Trophoblast cell (in vitro differentiated cells and primary cell): ENCODE results near the gene PSRC1.

ENCODE experiments used
- DNase-seq, 2 donors: peaks; one replicate each; pipeline ENCODE4 v3.0.0-alpha.2; 2016
- H2AFZ ChIP-seq: 2 replicates; pipeline ENCODE4 v1.6.1; 2013; ENCODE audit warnings: low read length, moderate library complexity, mild to moderate bottlenecking; ENCODE audit not compliant: insufficient read depth, poor library complexity
- H2AK5ac ChIP-seq: 2 replicates; pipeline ENCODE4 v1.6.1; 2013; ENCODE audit warnings: mild to moderate bottlenecking, low read length
- H2BK120ac ChIP-seq: 2 replicates; pipeline ENCODE4 v1.6.1; 2013; ENCODE audit warnings: low read length, mild to moderate bottlenecking, moderate library complexity; ENCODE audit not compliant: insufficient read depth, poor library complexity
- H2BK12ac ChIP-seq: 2 replicates; pipeline ENCODE4 v1.6.1; 2013; ENCODE audit warnings: mild to moderate bottlenecking, low read length, moderate library complexity
- H2BK5ac ChIP-seq: 2 replicates; pipeline ENCODE4 v1.6.1; 2013; ENCODE audit warnings: low read length, low read depth, moderate library complexity, mild to moderate bottlenecking; ENCODE audit not compliant: poor library complexity
- H3K14ac ChIP-seq: 2 replicates; pipeline ENCODE4 v1.6.1; 2013; ENCODE audit warnings: mild to moderate bottlenecking, low read length
- H3K18ac ChIP-seq: 2 replicates; pipeline ENCODE4 v1.6.1; 2013; ENCODE audit warnings: mild to moderate bottlenecking, low read length
- H3K23ac ChIP-seq: 2 replicates; pipeline ENCODE4 v1.6.1; 2013; ENCODE audit warnings: low read length
- H3K27ac ChIP-seq: 2 replicates; pipeline ENCODE4 v1.5.1; 2013; ENCODE audit warnings: low read depth, mild to moderate bottlenecking, inconsistent platforms, low read length, moderate library complexity
- H3K27me3 ChIP-seq: 2 replicates; pipeline ENCODE4 v1.6.1; 2013; ENCODE audit warnings: inconsistent platforms, mild to moderate bottlenecking, low read length, moderate library complexity; ENCODE audit not compliant: insufficient read depth
- H3K36me3 ChIP-seq, 2 experiments: 1 replicate in 1 of 2; 2 replicates in 1 of 2; pipeline ENCODE4 v1.6.1; 2013; ENCODE audit warnings: low read length in 2 of 2, mild to moderate bottlenecking in 2 of 2, moderate library complexity in 1 of 2; ENCODE audit not compliant: insufficient read depth in 2 of 2, control insufficient read depth in 1 of 2
- H3K4ac ChIP-seq: 2 replicates; pipeline ENCODE4 v1.6.1; 2013; ENCODE audit warnings: low read depth, mild to moderate bottlenecking, low read length, moderate library complexity
- H3K4me1 ChIP-seq, 2 experiments: 1 replicate in 1 of 2; 2 replicates in 1 of 2; pipeline ENCODE4 v1.6.1; 2013; ENCODE audit warnings: low read length in 2 of 2, mild to moderate bottlenecking in 2 of 2, moderate library complexity in 1 of 2; ENCODE audit not compliant: insufficient read depth in 2 of 2, control insufficient read depth in 1 of 2
- H3K4me2 ChIP-seq: 2 replicates; pipeline ENCODE4 v1.6.1; 2013; ENCODE audit warnings: inconsistent platforms, mild to moderate bottlenecking, low read length, moderate library complexity
- H3K4me3 ChIP-seq: 2 replicates; pipeline ENCODE4 v1.5.1; 2013; ENCODE audit warnings: mild to moderate bottlenecking, low read depth, low read length, inconsistent platforms
- H3K79me1 ChIP-seq: one replicate; pipeline ENCODE4 v1.6.1; 2013; ENCODE audit warnings: low read length
- H3K79me2 ChIP-seq: 2 replicates; pipeline ENCODE4 v1.6.1; 2013; ENCODE audit warnings: low read length, mild to moderate bottlenecking; ENCODE audit not compliant: control insufficient read depth, insufficient read depth, poor library complexity
- H3K9ac ChIP-seq: 2 replicates; pipeline ENCODE4 v1.6.1; 2013; ENCODE audit warnings: mild to moderate bottlenecking, low read length
- H3K9me3 ChIP-seq: 2 replicates; pipeline ENCODE4 v1.6.1; 2013; ENCODE audit warnings: low read depth, mild to moderate bottlenecking, control low read depth, inconsistent platforms, low read length; ENCODE audit not compliant: insufficient read depth
- H4K12ac ChIP-seq: 2 replicates; pipeline ENCODE4 v1.6.1; 2013; ENCODE audit warnings: low read depth, mild to moderate bottlenecking, low read length, moderate library complexity
- H4K8ac ChIP-seq: 2 replicates; pipeline ENCODE4 v1.6.1; 2013; ENCODE audit warnings: low read depth, mild to moderate bottlenecking, low read length, moderate library complexity
- H4K91ac ChIP-seq: one replicate; pipeline ENCODE4 v1.6.1; 2013; ENCODE audit warnings: low read depth, mild to moderate bottlenecking, low read length, moderate library complexity
- WGBS: extraction: QIAGEN DNeasy Blood & Tissue Kit; methylation state at CpG from one replicate; pipeline ENCODE4 v1.1.7; 2013; ENCODE audit warnings: missing lambda C conversion rate; ENCODE audit not compliant: insufficient read length, insufficient coverage; ENCODE audit errors: extremely low coverage; 5-methylcytosine and 5-hydroxymethylcytosine counted together

Gene PSRC1

GRCh38 chr1:109257682-109258421 is 25.1 kb downstream of the PSRC1 start:
- H4K91ac ChIP-seq, result no peak overlapping the region
- H3K23ac ChIP-seq, result no peak overlapping the region
- no peak overlapping the region for H4K12ac ChIP-seq
- peaks cover 26% of the 10 kb centered on the region for H3K79me1 ChIP-seq
- H3K14ac ChIP-seq, result no peak overlapping the region
- no peak overlapping the region for H3K9ac ChIP-seq
- H3K79me2 ChIP-seq, result peaks cover 17% of the 10 kb centered on the region
- no peak overlapping the region for H4K8ac ChIP-seq
- H3K36me3 ChIP-seq, result peaks cover 32% of the 10 kb centered on the region in 2 experiments
- no peak overlapping the region for H2BK5ac ChIP-seq
- DNase-seq, result no peak
- H3K27ac ChIP-seq, result no peak overlapping the region
- no peaks in the 10 kb centered on the region for H3K9me3 ChIP-seq
- H3K4me2 ChIP-seq, result no peak overlapping the region
- H2BK12ac ChIP-seq, result no peak overlapping the region
- no CpG with 5 or more reads among the region's 15 CpGs for WGBS
- H3K4ac ChIP-seq, result no peak overlapping the region
- no peak overlapping the region for H3K4me3 ChIP-seq
- H3K18ac ChIP-seq, result no peak overlapping the region
- no peak overlapping the region for H2BK120ac ChIP-seq
- H3K27me3 ChIP-seq, result no peaks in the 10 kb centered on the region
- no peak overlapping the region for H2AK5ac ChIP-seq
- peaks cover 38 to 42% of the 10 kb centered on the region in 2 experiments for H3K4me1 ChIP-seq
- no peak overlapping the region for H2AFZ ChIP-seq

- Histone ChIP-seq H3K23ac (no peak overlapping the region), H3K9ac (no peak overlapping the region), H2AK5ac (no peak overlapping the region), H4K91ac (no peak overlapping the region), H3K4me1 (peaks cover 40 to 43% of the 10 kb centered on the region in 2 experiments), H4K8ac (no peak overlapping the region), H3K79me1 (peaks cover 27% of the 10 kb centered on the region), H3K79me2 (peaks cover 17% of the 10 kb centered on the region), H3K4ac (no peak overlapping the region), H2BK120ac (no peak overlapping the region), H3K27ac (no peak overlapping the region), H2BK12ac (no peak overlapping the region), H2AFZ (no peak overlapping the region), H3K27me3 (no peaks in the 10 kb centered on the region), H3K4me3 (no peak overlapping the region), H3K18ac (no peak overlapping the region), H3K4me2 (no peak overlapping the region), H4K12ac (no peak overlapping the region), H3K36me3 (peaks cover 34 to 35% of the 10 kb centered on the region in 2 experiments), H2BK5ac (no peak overlapping the region), H3K14ac (no peak overlapping the region), H3K9me3 (no peaks in the 10 kb centered on the region)
- peak in 1 of 2 donors; percentile 51 for DNase-seq
- no CpG with 5 or more reads among the region's 5 CpGs for WGBS
Measured at GRCh38 chr1:109256971-109257681, 25.8 kb downstream of the PSRC1 start.

- Histone ChIP-seq H4K8ac (no peak overlapping the region), H3K27me3 (no peaks in the 10 kb centered on the region), H3K4ac (no peak overlapping the region), H3K79me1 (peaks cover 27% of the 10 kb centered on the region), H2BK5ac (no peak overlapping the region), H2AFZ (no peak overlapping the region), H2BK120ac (no peak overlapping the region), H3K79me2 (peaks cover 17% of the 10 kb centered on the region), H3K36me3 (peaks cover 32 to 33% of the 10 kb centered on the region in 2 experiments), H3K9ac (no peak overlapping the region), H3K4me2 (no peak overlapping the region), H3K14ac (no peak overlapping the region), H3K4me1 (peaks cover 40 to 43% of the 10 kb centered on the region in 2 experiments), H3K9me3 (peaks cover 9% of the 10 kb centered on the region), H4K12ac (no peak overlapping the region), H3K18ac (no peak overlapping the region), H3K4me3 (no peak overlapping the region), H2AK5ac (no peak overlapping the region), H3K27ac (no peak overlapping the region), H3K23ac (no peak overlapping the region), H2BK12ac (peak overlapping the region; percentile 19), H4K91ac (no peak overlapping the region)
- no peak for DNase-seq
- no CpG with 5 or more reads among the region's 7 CpGs for WGBS
Measured at GRCh38 chr1:109256085-109256484, 26.9 kb downstream of the PSRC1 start.

- peaks cover 17% of the 10 kb centered on the region for H3K79me2 ChIP-seq
- peaks cover 9% of the 10 kb centered on the region for H3K9me3 ChIP-seq
- H3K4me2 ChIP-seq, result no peak overlapping the region
- no peak overlapping the region for H3K4me3 ChIP-seq
- peak overlapping the region; percentile 97 for H2AK5ac ChIP-seq
- H3K36me3 ChIP-seq, result peaks cover 28 to 33% of the 10 kb centered on the region in 2 experiments
- no peak overlapping the region for H2BK5ac ChIP-seq
- H3K23ac ChIP-seq, result no peak overlapping the region
- no peak overlapping the region for H3K9ac ChIP-seq
- peak overlapping the region; percentile 67 for H3K18ac ChIP-seq
- peaks cover 40 to 43% of the 10 kb centered on the region in 2 experiments for H3K4me1 ChIP-seq
- H2BK120ac ChIP-seq, result no peak overlapping the region
- H4K91ac ChIP-seq, result peak overlapping the region; percentile 94
- H4K12ac ChIP-seq, result no peak overlapping the region
- H3K79me1 ChIP-seq, result peaks cover 27% of the 10 kb centered on the region
- H3K14ac ChIP-seq, result peak overlapping the region; percentile 23
- WGBS, result no CpG with 5 or more reads among the region's 5 CpGs
- DNase-seq, result no peak
- H4K8ac ChIP-seq, result no peak overlapping the region
- no peak overlapping the region for H2BK12ac ChIP-seq
- H3K4ac ChIP-seq, result no peak overlapping the region
- no peak overlapping the region for H3K27ac ChIP-seq
- no peak overlapping the region for H2AFZ ChIP-seq
- H3K27me3 ChIP-seq, result no peaks in the 10 kb centered on the region
Measured at GRCh38 chr1:109255678-109256077, 27.3 kb downstream of the PSRC1 start.
